ENCODE data around the gene TTC9.
A peak's percentile ranks its signal among the peaks of the same experiment; 100 is the strongest.

DNA sequence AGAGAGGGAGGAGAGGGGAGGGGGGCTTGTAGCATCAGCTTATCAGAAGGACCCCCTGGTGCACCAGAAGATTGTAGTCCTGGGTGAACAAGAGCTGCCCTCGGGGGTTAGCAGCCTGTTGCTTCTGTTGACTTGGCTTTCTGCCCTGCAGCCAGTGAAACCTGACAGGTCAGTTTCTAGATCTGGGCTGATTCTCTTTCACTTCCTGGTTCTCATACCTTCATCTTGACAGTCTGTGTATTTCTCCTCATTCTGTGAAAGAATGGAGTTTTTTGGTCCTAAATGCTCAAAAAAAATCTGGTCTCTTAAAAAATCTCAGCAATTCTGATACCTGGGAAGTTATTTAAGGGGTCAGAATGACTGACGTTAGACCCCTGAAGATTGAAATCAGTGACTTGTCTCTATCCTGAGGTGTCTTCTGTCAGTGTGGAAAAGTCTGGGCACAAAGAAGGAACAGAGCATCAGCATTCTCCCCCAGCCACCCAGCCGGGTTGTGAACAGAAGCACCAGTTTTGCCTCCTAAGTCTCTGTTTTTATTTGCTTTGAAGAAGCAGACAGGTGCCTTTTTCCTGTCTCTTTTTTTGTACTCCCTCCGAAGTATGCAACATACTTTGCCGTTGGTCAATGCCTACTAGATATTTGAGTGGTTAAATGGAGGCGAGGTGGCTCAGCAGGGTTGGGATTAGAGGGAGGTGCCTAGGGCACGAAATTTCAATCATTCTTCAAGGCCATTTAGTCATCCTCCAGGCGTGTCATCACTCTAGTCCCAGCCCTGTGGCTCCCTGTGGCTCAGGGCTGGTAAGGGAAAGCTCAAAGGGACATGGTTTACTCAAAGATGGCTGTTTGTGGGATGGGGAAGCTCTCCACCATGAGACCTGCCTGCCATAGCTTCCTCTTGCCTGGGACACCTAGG is 24.0 kb downstream of the TTC9 start:
- peak in 1 of 2 experiments; percentile 72; a peak in 1 of 4 replicates for TF ChIP-seq EP300 (IDR thresholded peaks at IDR 0.05; ENCODE audit: borderline replicate concordance in 1 of 2, control insufficient read depth in 1 of 2, low read depth in 2 of 2, low read length in 2 of 2)
- TF ChIP-seq, protein P1, sequence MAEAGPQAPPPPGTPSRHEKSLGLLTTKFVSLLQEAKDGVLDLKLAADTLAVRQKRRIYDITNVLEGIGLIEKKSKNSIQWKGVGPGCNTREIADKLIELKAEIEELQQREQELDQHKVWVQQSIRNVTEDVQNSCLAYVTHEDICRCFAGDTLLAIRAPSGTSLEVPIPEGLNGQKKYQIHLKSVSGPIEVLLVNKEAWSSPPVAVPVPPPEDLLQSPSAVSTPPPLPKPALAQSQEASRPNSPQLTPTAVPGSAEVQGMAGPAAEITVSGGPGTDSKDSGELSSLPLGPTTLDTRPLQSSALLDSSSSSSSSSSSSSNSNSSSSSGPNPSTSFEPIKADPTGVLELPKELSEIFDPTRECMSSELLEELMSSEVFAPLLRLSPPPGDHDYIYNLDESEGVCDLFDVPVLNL (IDR thresholded peaks at IDR 0.05; ENCODE audit: low read depth, low read length), result no peak
- peak; percentile 60; the same call in 1 of the 2 replicates for TF ChIP-seq FOXM1 (IDR thresholded peaks at IDR 0.05; ENCODE audit: low read depth, low read length)
- TF ChIP-seq SMC3 (IDR thresholded peaks at IDR 0.05; ENCODE audit: borderline replicate concordance, low read length), result no peak
- no peak for TF ChIP-seq EZH2 (IDR thresholded peaks at IDR 0.05; ENCODE audit: borderline replicate concordance, control insufficient read depth, low read depth, low read length)

Measured in GM12878 (cell line).